ENCODE data around the gene PIM3.

- TF ChIP-seq CTCF (IDR thresholded peaks at IDR 0.05) (peak; percentile 88), ZFX (IDR thresholded peaks at IDR 0.05; ENCODE audit: borderline replicate concordance) (no peak)
Measured at GRCh38 chr22:49979587-49980264, 19.2 kb downstream of the PIM3 start.
